Measurements from ENCODE around the gene KIF3C. TPM values are rescaled to one million over a fixed set of nuclear protein-coding genes. Genes with fewer than 3 reads are reported as not detected.

Gene KIF3C
- total and polyA plus RNA-seq, 2 of the 4 experiments (the other 2 are of a cell fraction), result 8.3 to 15.4 TPM

DNA sequence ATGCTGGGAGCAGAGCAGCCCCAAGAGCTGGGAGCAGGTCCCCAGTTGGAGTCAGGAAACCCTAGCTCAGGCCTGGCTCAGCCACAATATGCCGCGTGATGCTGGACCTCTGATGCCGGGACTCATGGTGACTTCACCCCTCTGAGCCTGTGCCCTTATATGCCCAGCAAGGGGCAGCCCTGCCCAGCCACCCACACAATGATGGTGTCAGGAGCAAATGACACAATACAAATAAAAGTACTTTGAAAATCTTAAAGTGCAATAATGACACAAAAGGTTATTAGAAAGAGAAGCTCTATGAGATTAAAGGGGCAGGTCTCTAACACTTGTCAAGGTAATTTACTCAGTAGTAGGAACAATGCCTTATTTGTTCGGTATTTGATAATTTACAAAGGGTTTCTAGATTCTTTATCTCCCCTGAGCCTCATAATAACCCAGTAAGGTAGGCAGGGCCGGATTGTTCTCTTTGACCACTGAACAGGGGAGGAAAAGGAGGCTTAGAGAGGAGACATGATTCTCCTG is 18.3 kb upstream of the KIF3C start:
- intact Hi-C loops (cut with micrococcal nuclease), result no loop called here
- Histone ChIP-seq H3K79me1 (ENCODE audit: low read depth in 1 of 2, low read length in 2 of 2) (no peaks in the 10 kb centered on the region), H3K9ac (ENCODE audit: low read depth, low read length) (no peak overlapping the region), H3K14ac (replicated peaks; ENCODE audit: low read depth, low read length) (no peak overlapping the region), H4K8ac (ENCODE audit: low read depth in 2 of 2, low read length in 2 of 2) (no peak overlapping the region), H3K36me3 (ENCODE audit: control insufficient read depth, insufficient read depth, low read length) (no peaks in the 10 kb centered on the region), H3K4me1 (ENCODE audit: control insufficient read depth, insufficient read depth, low read length) (peaks cover 2% of the 10 kb centered on the region; the same call in 1 of the 2 replicates), H3K27me3 (ENCODE audit: control insufficient read depth, insufficient read depth, low read length) (no peaks in the 10 kb centered on the region; the same call in 1 of the 2 replicates), H3K9me3 (ENCODE audit: control insufficient read depth, insufficient read depth, low read length) (no peaks in the 10 kb centered on the region), H3K27ac (ENCODE audit: insufficient read depth, low read length) (no peak overlapping the region), H3K56ac (ENCODE audit: extremely low read depth, insufficient read depth, low read length) (no peak overlapping the region), H3K4me3 (ENCODE audit: insufficient read depth, low read depth, low read length) (no peak overlapping the region), H2BK15ac (ENCODE audit: low read depth, low read length) (no peak overlapping the region), H3K18ac (ENCODE audit: low read depth, low read length) (no peak overlapping the region), H2AK5ac (ENCODE audit: low read depth, low read length) (no peak overlapping the region), H2BK5ac (ENCODE audit: low read depth, low read length, poor library complexity, severe bottlenecking) (no peak overlapping the region), H3K4me2 (ENCODE audit: low read depth, low read length) (no peak overlapping the region), H3K9me1 (ENCODE audit: insufficient read depth, low read length) (peaks cover 3% of the 10 kb centered on the region; the same call in 1 of the 2 replicates), H2AFZ (replicated peaks; ENCODE audit: low read length, poor library complexity) (no peak overlapping the region), H4K20me1 (ENCODE audit: insufficient read depth, low read length) (no peaks in the 10 kb centered on the region), H2AK9ac (replicated peaks; ENCODE audit: low read depth, low read length, poor library complexity) (no peak overlapping the region), H4K91ac (ENCODE audit: insufficient read depth, low read depth, low read length) (no peak overlapping the region), H2BK20ac (ENCODE audit: low read depth, low read length) (no peak overlapping the region), H2BK120ac (ENCODE audit: low read depth, low read length) (no peak overlapping the region), H3K4ac (ENCODE audit: low read depth, low read length) (no peak overlapping the region), H4K5ac (ENCODE audit: low read depth, low read length) (no peak overlapping the region), H3K23ac (ENCODE audit: low read depth, low read length) (no peak overlapping the region)
- BruUV-seq (replicated peaks), result no TSS peak
- TF ChIP-seq, protein P1, sequence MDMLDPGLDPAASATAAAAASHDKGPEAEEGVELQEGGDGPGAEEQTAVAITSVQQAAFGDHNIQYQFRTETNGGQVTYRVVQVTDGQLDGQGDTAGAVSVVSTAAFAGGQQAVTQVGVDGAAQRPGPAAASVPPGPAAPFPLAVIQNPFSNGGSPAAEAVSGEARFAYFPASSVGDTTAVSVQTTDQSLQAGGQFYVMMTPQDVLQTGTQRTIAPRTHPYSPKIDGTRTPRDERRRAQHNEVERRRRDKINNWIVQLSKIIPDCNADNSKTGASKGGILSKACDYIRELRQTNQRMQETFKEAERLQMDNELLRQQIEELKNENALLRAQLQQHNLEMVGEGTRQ (IDR thresholded peaks at IDR 0.05; ENCODE audit: low read depth, low read length), result no peak
- TF ChIP-seq POLR2A (IDR thresholded peaks at IDR 0.05; ENCODE audit: low read depth, low read length), result no peak
- TF ChIP-seq MAZ (IDR thresholded peaks at IDR 0.05; ENCODE audit: borderline replicate concordance, low read depth, low read length), result no peak
- no peak for TF ChIP-seq SMC3 (IDR thresholded peaks at IDR 0.05; ENCODE audit: low read depth, low read length)
- TF ChIP-seq MAFK (IDR thresholded peaks at IDR 0.05; ENCODE audit: low read depth, low read length), result no peak
- TF ChIP-seq, protein P2, sequence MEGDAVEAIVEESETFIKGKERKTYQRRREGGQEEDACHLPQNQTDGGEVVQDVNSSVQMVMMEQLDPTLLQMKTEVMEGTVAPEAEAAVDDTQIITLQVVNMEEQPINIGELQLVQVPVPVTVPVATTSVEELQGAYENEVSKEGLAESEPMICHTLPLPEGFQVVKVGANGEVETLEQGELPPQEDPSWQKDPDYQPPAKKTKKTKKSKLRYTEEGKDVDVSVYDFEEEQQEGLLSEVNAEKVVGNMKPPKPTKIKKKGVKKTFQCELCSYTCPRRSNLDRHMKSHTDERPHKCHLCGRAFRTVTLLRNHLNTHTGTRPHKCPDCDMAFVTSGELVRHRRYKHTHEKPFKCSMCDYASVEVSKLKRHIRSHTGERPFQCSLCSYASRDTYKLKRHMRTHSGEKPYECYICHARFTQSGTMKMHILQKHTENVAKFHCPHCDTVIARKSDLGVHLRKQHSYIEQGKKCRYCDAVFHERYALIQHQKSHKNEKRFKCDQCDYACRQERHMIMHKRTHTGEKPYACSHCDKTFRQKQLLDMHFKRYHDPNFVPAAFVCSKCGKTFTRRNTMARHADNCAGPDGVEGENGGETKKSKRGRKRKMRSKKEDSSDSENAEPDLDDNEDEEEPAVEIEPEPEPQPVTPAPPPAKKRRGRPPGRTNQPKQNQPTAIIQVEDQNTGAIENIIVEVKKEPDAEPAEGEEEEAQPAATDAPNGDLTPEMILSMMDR (conservative IDR thresholded peaks at IDR 0.05; ENCODE audit: low read depth, low read length), result no peak
- no peak for TF ChIP-seq MXI1 (IDR thresholded peaks at IDR 0.05; ENCODE audit: borderline replicate concordance, low read depth, low read length)
- TF ChIP-seq NFE2L2 (IDR thresholded peaks at IDR 0.05; ENCODE audit: low read depth, low read length), result no peak
- TF ChIP-seq CHD1 (IDR thresholded peaks at IDR 0.05; ENCODE audit: low read depth, low read length), result no peak
- TF ChIP-seq BHLHE40 (IDR thresholded peaks at IDR 0.05; ENCODE audit: low read depth, low read length), result no peak
- no peak for TF ChIP-seq RCOR1 (IDR thresholded peaks at IDR 0.05; ENCODE audit: insufficient replicate concordance, low read length)
- no peak for TF ChIP-seq FOS (IDR thresholded peaks at IDR 0.05; ENCODE audit: low read depth, low read length)
- no peak for TF ChIP-seq RFX5 (IDR thresholded peaks at IDR 0.05; ENCODE audit: low read depth, low read length)
- ChIA-PET POLR2A (ENCODE audit: unreplicated experiment) (no interaction called here), CTCF (no interaction called here)
- ATAC-seq (ENCODE audit: low read depth), result no peak
- DNase-seq, result no peak
- WGBS, 2 experiments (ENCODE audit: extremely low coverage in 2 of 2, insufficient read length in 1 of 2), result 80% methylated on average over 3 of the region's 5 CpGs; no CpG with 5 or more reads in 1 of the 2 experiments
- dilution Hi-C loops (cut with HindIII; ENCODE audit: low sequenced_read_pairs, unreplicated experiment), result no loop called here
- in situ Hi-C loops (cut with MboI; ENCODE audit: low sequenced_read_pairs), result no loop called here

Measured in IMR-90 (cell line).